ENCODE measurements around the gene SLC66A3. TPM values are rescaled to one million over a fixed set of nuclear protein-coding genes. Genes with fewer than 3 reads are reported as not detected.

The SLC66A3 gene
- total and polyA plus RNA-seq, 3 experiments from 2014 or later = 10.3 to 70.5 (median 11.0) TPM

GRCh38 chr2:11222845-11223244 is 67.6 kb downstream of the SLC66A3 start:
- Histone ChIP-seq H3K4me1 (ENCODE audit: insufficient read depth, low read length) (no peaks in the 10 kb centered on the region), H3K4me3 (ENCODE audit: low read length) (no peak overlapping the region), H3K9me3 (ENCODE audit: low read length) (no peaks in the 10 kb centered on the region), H3K27me3 (ENCODE audit: insufficient read depth, low read length, poor library complexity, severe bottlenecking) (no peaks in the 10 kb centered on the region), H3K27ac (ENCODE audit: low read depth, low read length) (no peak overlapping the region), H3K36me3 (ENCODE audit: insufficient read depth, low read length) (peaks cover 2% of the 10 kb centered on the region)
- H3K36me3 Mint-ChIP-seq = peaks cover 5 to 55% (median 12%) of the 10 kb centered on the region in 3 donors
- no peak overlapping the region for H3K4me3 Mint-ChIP-seq
- H3K27me3 Mint-ChIP-seq = no peaks in the 10 kb centered on the region
- ChIA-PET POLR2A (no interaction called here), CTCF (no interaction called here)
- H3K9me3 Mint-ChIP-seq = no peaks in the 10 kb centered on the region
- H3K4me1 Mint-ChIP-seq = no peaks in the 10 kb centered on the region
- no peak for DNase-seq
- no peak overlapping the region for H3K27ac Mint-ChIP-seq

GRCh38 chr2:11224887-11225286 is 69.6 kb downstream of the SLC66A3 start:
- ChIA-PET CTCF (no interaction called here), POLR2A (no interaction called here)
- Histone ChIP-seq H3K36me3 (ENCODE audit: insufficient read depth, low read length) (peaks cover 7% of the 10 kb centered on the region), H3K9me3 (ENCODE audit: low read length) (no peaks in the 10 kb centered on the region), H3K4me3 (ENCODE audit: low read length) (no peak overlapping the region), H3K27ac (ENCODE audit: low read depth, low read length) (no peak overlapping the region), H3K27me3 (ENCODE audit: insufficient read depth, low read length, poor library complexity, severe bottlenecking) (no peaks in the 10 kb centered on the region), H3K4me1 (ENCODE audit: insufficient read depth, low read length) (no peaks in the 10 kb centered on the region)
- Mint-ChIP-seq H3K36me3 (peaks cover 5 to 40% (median 9%) of the 10 kb centered on the region in 3 donors), H3K9me3 (no peaks in the 10 kb centered on the region), H3K27me3 (no peaks in the 10 kb centered on the region), H3K4me3 (no peak overlapping the region), H3K4me1 (peaks cover 0 to 11% (median 0%) of the 10 kb centered on the region in 3 donors), H3K27ac (no peak overlapping the region)
- no peak for DNase-seq

DNA sequence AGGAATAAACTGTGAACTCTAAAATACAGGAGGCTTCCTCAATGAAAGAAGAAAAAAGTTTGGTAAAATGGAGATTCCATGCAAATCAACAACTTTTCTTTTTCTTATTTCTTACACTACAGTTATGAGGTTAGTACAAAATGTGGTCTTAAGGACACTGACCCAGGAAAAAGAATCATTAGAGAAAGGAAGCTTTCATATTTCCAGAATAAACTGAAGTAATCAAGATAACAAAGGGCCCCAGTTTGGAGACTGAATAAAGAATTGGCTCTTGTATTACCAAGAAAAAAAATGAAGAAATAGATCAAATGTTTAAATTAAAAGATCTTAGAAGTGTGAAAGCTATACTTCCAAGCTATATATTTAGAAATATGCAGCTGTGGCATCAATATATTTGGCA is 72.3 kb downstream of the SLC66A3 start:
- no peak for DNase-seq
- no peaks in the 10 kb centered on the region for H3K27me3 Mint-ChIP-seq
- H3K4me1 Mint-ChIP-seq = peaks cover 0 to 15% (median 3%) of the 10 kb centered on the region in 3 donors
- Histone ChIP-seq H3K27me3 (ENCODE audit: insufficient read depth, low read length, poor library complexity, severe bottlenecking) (no peaks in the 10 kb centered on the region), H3K4me3 (ENCODE audit: low read length) (no peak overlapping the region), H3K27ac (ENCODE audit: low read depth, low read length) (no peak overlapping the region), H3K36me3 (ENCODE audit: insufficient read depth, low read length) (peaks cover 7% of the 10 kb centered on the region), H3K4me1 (ENCODE audit: insufficient read depth, low read length) (no peaks in the 10 kb centered on the region), H3K9me3 (ENCODE audit: low read length) (no peaks in the 10 kb centered on the region)
- H3K9me3 Mint-ChIP-seq = no peaks in the 10 kb centered on the region
- H3K4me3 Mint-ChIP-seq = no peak overlapping the region
- ChIA-PET CTCF (interaction anchor here (1.5 kb wide), 1 partner anchor 95 kb away, joined by 5 read pairs; a partner anchor contains a TSS), POLR2A (no interaction called here)
- peaks cover 0 to 30% (median 11%) of the 10 kb centered on the region in 3 donors for H3K36me3 Mint-ChIP-seq
- H3K27ac Mint-ChIP-seq = peak overlapping the region in 1 of 8 donors; percentile 5

Other genes with a start within 250 kb of the SLC66A3 start
- gene KCNF1, start 243.5 kb upstream of the SLC66A3 start, total RNA-seq = not detected
- not detected for gene KCNF1, start 243.5 kb upstream of the SLC66A3 start, polyA plus RNA-seq
- gene ROCK2, start 189.2 kb downstream of the SLC66A3 start, total RNA-seq = 10 to 100 TPM; 19.5 to 22.9 TPM
- gene ROCK2, start 189.2 kb downstream of the SLC66A3 start, polyA plus RNA-seq = 15.5 TPM